PC-9 (cell line): Measurements from ENCODE around the gene TGFBR1. TPM values are rescaled to one million over a fixed set of nuclear protein-coding genes. Genes with fewer than 3 reads are reported as not detected.

Experiments used
- BruUV-seq: library from RNA; stranded (reverse); fragments of 400-500 nt; replicated peaks from 2 replicates; lab custom pipeline; 2021; lab: Mats Ljungman, UMichigan
- CTCF ChIA-PET: fragments of 300-600 bp; sonication (Branson Sonifier 250); formaldehyde crosslinking; loops from one replicate; lab custom pipeline; 2022; ENCODE audit warnings: antibody characterized with exemption; lab: Charles Lee
- POLR2A ChIA-PET: fragments of 300-600 bp; sonication (Branson Sonifier 250); formaldehyde crosslinking; loops from one replicate; lab custom pipeline; 2022; ENCODE audit warnings: antibody characterized with exemption; ENCODE audit not compliant: unreplicated experiment; lab: Charles Lee
- DNase-seq, 2 experiments: peaks; one replicate each; pipeline versions ENCODE4 v3.0.0 to v3.0.0-alpha.2; 2015 to 2022; ENCODE audit warnings: mixed read lengths in 1 of 2
- H2AFZ ChIP-seq: fragments of 200-600 bp; sonication (generic); 2 replicates; pipeline ENCODE4 v1.8.1; 2017; ENCODE audit warnings: antibody characterized with exemption
- H3F3A ChIP-seq: fragments of 200-600 bp; sonication (generic); 2 replicates; pipeline ENCODE4 v1.8.1; 2017; ENCODE audit warnings: antibody characterized with exemption, mild to moderate bottlenecking, low read depth; ENCODE audit not compliant: insufficient read depth
- H3K27ac ChIP-seq: fragments of 200-600 bp; sonication (generic); 2 replicates; pipeline ENCODE4 v1.6.1; 2016; ENCODE audit warnings: mixed run types
- H3K27me3 ChIP-seq: fragments of 200-600 bp; sonication (generic); 2 replicates; pipeline ENCODE4 v1.6.1; 2016; ENCODE audit warnings: low read depth, mixed run types; ENCODE audit not compliant: insufficient read depth
- H3K36me3 ChIP-seq: fragments of 200-600 bp; sonication (generic); 2 replicates; pipeline ENCODE4 v1.6.1; 2016; ENCODE audit warnings: low read depth, mixed run types
- H3K4me1 ChIP-seq: fragments of 200-600 bp; sonication (generic); replicated peaks from 2 replicates; pipeline ENCODE4 v1.6.1; 2016; ENCODE audit warnings: mixed run types; ENCODE audit not compliant: insufficient read depth
- H3K4me2 ChIP-seq: fragments of 200-600 bp; sonication (generic); 2 replicates; pipeline ENCODE4 v1.6.1; 2017; ENCODE audit warnings: mixed run types
- H3K4me3 ChIP-seq: fragments of 200-600 bp; sonication (generic); 2 replicates; pipeline ENCODE4 v1.6.1; 2016; ENCODE audit warnings: mixed run types
- H3K79me2 ChIP-seq: fragments of 200-600 bp; sonication (generic); 2 replicates; pipeline ENCODE4 v1.6.1; 2017; ENCODE audit warnings: low read depth, mixed run types
- H3K9me2 ChIP-seq: fragments of 200-600 bp; sonication (generic); 2 replicates; pipeline ENCODE4 v1.8.1; 2017; ENCODE audit warnings: mild to moderate bottlenecking; ENCODE audit not compliant: insufficient read depth
- H3K9me3 ChIP-seq: fragments of 200-600 bp; sonication (generic); 2 replicates; pipeline ENCODE4 v1.8.1; 2016; ENCODE audit warnings: low read depth; ENCODE audit not compliant: insufficient read depth
- H4K20me1 ChIP-seq: fragments of 200-600 bp; sonication (generic); 2 replicates; pipeline ENCODE4 v1.8.1; 2017; ENCODE audit not compliant: insufficient read depth
- EZH2 ChIP-seq: fragments of 200-600 bp; sonication (generic); IDR thresholded peaks from 2 replicates; pipeline ENCODE4 v1.8.0; 2017; ENCODE audit warnings: antibody characterized with exemption, low read depth
- intact Hi-C: fragments of 100-400 bp; cut with micrococcal nuclease; formaldehyde crosslinking; loops from one replicate; pipeline ENCODE4 v1.10.0; 2022; ENCODE audit not compliant: unreplicated experiment
- total RNA-seq: library from RNA; stranded (reverse); gene quantifications from 2 replicates; pipeline ENCODE4 v1.2.3, GENCODE V29; 2021
- TF ChIP-seq, protein P1 (sequence below): fragments of 200-600 bp; sonication (generic); conservative IDR thresholded peaks from 2 replicates; pipeline ENCODE4 v1.6.1; 2017; ENCODE audit warnings: mixed run types, antibody characterized with exemption, mild to moderate bottlenecking, moderate library complexity

The TGFBR1 gene
- total RNA-seq, 1 experiment from 2014 or later: 18.3 TPM

DNA sequence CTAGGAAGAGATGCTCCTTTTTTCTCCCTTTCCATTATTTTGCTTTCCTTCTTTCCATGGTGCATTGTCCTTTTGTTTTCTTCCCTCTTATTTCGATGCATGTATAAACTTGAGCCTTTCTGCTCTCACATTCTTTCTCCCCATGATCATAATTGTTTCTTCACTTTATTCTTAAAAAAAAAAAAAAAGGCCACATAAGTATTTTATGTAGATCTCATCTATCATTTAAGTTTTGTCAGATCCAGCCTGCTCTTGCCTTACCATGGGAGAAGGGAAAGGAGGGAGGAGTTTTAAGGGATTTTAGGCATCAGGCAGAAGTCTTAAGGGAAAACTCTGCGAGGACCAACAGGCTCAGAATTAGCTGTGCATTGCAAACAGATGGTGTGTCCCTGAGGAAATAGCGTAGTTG, 11.1 kb downstream of the TGFBR1 start:
- Histone ChIP-seq H3K4me2 (no peak overlapping the region), H3K36me3 (no peaks in the 10 kb centered on the region), H3K27ac (no peak overlapping the region), H3K9me3 (peaks cover 3% of the 10 kb centered on the region; the same call in 1 of the 2 replicates), H3K79me2 (peaks cover 40% of the 10 kb centered on the region), H4K20me1 (no peaks in the 10 kb centered on the region; the same call in 1 of the 2 replicates), H3K4me3 (no peak overlapping the region), H2AFZ (no peak overlapping the region), H3K4me1 (no peaks in the 10 kb centered on the region), H3K27me3 (no peaks in the 10 kb centered on the region), H3F3A (no peaks in the 10 kb centered on the region), H3K9me2 (no peaks in the 10 kb centered on the region)
- DNase-seq: no peak
- ChIA-PET POLR2A (no interaction called here), CTCF (no interaction called here)
- intact Hi-C loops: no loop called here
- no peak for TF ChIP-seq EZH2
- TF ChIP-seq, protein P1, sequence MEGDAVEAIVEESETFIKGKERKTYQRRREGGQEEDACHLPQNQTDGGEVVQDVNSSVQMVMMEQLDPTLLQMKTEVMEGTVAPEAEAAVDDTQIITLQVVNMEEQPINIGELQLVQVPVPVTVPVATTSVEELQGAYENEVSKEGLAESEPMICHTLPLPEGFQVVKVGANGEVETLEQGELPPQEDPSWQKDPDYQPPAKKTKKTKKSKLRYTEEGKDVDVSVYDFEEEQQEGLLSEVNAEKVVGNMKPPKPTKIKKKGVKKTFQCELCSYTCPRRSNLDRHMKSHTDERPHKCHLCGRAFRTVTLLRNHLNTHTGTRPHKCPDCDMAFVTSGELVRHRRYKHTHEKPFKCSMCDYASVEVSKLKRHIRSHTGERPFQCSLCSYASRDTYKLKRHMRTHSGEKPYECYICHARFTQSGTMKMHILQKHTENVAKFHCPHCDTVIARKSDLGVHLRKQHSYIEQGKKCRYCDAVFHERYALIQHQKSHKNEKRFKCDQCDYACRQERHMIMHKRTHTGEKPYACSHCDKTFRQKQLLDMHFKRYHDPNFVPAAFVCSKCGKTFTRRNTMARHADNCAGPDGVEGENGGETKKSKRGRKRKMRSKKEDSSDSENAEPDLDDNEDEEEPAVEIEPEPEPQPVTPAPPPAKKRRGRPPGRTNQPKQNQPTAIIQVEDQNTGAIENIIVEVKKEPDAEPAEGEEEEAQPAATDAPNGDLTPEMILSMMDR: no peak
- no TSS peak for BruUV-seq

DNA sequence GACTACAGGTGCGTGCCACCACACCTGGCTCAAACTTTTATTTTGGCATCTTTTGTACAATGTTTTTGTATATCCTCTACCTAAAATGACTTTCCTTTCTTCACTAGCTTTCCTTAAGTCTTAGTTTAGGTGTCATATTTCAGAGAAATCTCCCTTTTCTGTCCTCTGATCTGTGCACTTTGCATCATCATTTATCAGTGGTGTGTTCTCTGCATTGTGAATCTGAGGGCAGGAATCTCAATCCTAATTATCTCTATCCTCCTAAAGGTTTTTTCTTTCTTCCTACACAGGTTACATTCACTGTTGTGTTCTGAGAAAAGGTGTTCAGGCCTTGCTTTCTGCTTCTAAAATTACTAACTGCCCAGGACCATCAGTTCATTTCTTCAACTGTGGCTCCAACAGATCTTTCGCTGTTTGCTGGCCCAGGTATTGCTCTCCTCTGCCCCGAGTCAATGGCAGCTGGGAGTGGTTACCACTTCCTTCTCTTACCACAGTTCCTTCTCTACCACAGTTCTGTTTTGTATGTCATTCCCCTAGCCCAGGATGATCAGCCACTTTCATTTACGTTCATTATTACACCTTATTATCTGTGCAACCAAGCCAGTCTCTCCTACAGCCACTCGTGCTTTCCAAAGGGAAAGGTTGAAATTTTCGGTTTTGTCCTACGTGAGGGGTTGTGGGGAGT, 14.0 kb downstream of the TGFBR1 start:
- no TSS peak for BruUV-seq
- H2AFZ ChIP-seq: no peak overlapping the region
- DNase-seq: no peak
- H3K4me3 ChIP-seq: no peak overlapping the region
- no peaks in the 10 kb centered on the region for H3K36me3 ChIP-seq
- H3K27me3 ChIP-seq: no peaks in the 10 kb centered on the region
- H3K79me2 ChIP-seq: peaks cover 20% of the 10 kb centered on the region
- H3K4me1 ChIP-seq: no peaks in the 10 kb centered on the region
- ChIA-PET CTCF (no interaction called here), POLR2A (no interaction called here)
- H3F3A ChIP-seq: no peaks in the 10 kb centered on the region
- no peak overlapping the region for H3K4me2 ChIP-seq
- intact Hi-C loops: no loop called here
- H3K9me3 ChIP-seq: peaks cover 3% of the 10 kb centered on the region; the same call in 1 of the 2 replicates
- H4K20me1 ChIP-seq: no peaks in the 10 kb centered on the region; the same call in 1 of the 2 replicates
- TF ChIP-seq, protein P1: no peak
- no peak for TF ChIP-seq EZH2
- H3K9me2 ChIP-seq: no peaks in the 10 kb centered on the region
- H3K27ac ChIP-seq: no peak overlapping the region

GRCh38 chr9:99119976-99120655, 15.2 kb downstream of the TGFBR1 start:
- Histone ChIP-seq H3K27ac (no peak overlapping the region), H3K9me3 (peaks cover 3% of the 10 kb centered on the region; the same call in 1 of the 2 replicates), H3K27me3 (no peaks in the 10 kb centered on the region), H2AFZ (no peak overlapping the region), H3K4me1 (no peaks in the 10 kb centered on the region), H3K79me2 (peaks cover 20% of the 10 kb centered on the region), H3K4me3 (no peak overlapping the region), H3K9me2 (no peaks in the 10 kb centered on the region), H3K36me3 (no peaks in the 10 kb centered on the region), H4K20me1 (no peaks in the 10 kb centered on the region; the same call in 1 of the 2 replicates), H3F3A (no peaks in the 10 kb centered on the region), H3K4me2 (no peak overlapping the region)
- intact Hi-C loops: no loop called here
- BruUV-seq: no TSS peak
- POLR2A ChIA-PET: no interaction called here
- TF ChIP-seq, protein P1: no peak
- DNase-seq: no peak
- CTCF ChIA-PET: interaction anchor here (0.5 kb wide), 1 partner anchor 305 kb away, joined by 4 read pairs; no protein-coding TSS in a partner anchor
